ENCODE measurements around the gene OCA2.

DNA sequence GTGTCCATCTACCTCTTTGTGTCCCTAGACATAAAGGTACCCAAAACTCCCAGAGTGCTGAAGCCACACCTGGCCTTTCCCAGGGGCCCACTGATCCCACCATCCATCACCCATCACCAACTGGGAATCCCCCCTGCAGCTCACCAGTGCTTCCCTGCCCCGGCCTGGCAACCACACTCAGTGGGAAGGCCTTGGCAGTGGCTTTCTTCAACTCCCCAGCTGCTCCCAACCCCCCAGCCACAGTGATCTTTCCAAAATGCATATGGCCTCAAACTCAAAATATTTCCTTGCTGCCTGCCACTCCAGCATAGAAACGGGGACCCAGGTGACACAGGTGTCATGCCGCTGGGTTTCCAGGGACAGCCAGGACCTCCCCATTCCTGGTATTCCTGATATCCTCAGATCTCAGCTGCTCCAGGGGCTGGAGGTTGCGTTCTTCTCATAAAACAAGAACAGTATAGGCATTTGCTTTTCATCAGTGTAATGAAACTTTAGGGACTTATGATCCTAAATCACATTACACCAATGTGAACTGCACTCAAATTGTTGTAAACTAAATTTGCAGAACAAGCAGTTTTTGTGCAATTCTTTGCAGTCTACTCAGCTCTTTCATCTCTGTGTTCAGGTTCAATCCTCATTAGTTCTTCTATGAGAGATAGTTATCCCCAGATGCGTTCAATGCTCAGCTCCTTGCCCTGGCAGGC, 1.3 kb downstream of the OCA2 start:
- TF ChIP-seq, protein P1, sequence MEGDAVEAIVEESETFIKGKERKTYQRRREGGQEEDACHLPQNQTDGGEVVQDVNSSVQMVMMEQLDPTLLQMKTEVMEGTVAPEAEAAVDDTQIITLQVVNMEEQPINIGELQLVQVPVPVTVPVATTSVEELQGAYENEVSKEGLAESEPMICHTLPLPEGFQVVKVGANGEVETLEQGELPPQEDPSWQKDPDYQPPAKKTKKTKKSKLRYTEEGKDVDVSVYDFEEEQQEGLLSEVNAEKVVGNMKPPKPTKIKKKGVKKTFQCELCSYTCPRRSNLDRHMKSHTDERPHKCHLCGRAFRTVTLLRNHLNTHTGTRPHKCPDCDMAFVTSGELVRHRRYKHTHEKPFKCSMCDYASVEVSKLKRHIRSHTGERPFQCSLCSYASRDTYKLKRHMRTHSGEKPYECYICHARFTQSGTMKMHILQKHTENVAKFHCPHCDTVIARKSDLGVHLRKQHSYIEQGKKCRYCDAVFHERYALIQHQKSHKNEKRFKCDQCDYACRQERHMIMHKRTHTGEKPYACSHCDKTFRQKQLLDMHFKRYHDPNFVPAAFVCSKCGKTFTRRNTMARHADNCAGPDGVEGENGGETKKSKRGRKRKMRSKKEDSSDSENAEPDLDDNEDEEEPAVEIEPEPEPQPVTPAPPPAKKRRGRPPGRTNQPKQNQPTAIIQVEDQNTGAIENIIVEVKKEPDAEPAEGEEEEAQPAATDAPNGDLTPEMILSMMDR (IDR thresholded peaks at IDR 0.05) = no peak
- TF ChIP-seq POLR2A (IDR thresholded peaks at IDR 0.05) = no peak
